CD4-positive, alpha-beta T cell treated with Interleukin-15 for 1 hour (primary cell): ENCODE measurements around the gene S100A10.

Experiments
- DNase-seq: peaks from one replicate; pipeline ENCODE4 v3.0.0-alpha.2; 2020

Gene S100A10

GRCh38 chr1:151960780-151961513 is 32.7 kb downstream of the S100A10 start:
- DNase-seq: no peak

- no peak for DNase-seq
Observed at GRCh38 chr1:151958959-151959358, 34.7 kb downstream of the S100A10 start.

DNA sequence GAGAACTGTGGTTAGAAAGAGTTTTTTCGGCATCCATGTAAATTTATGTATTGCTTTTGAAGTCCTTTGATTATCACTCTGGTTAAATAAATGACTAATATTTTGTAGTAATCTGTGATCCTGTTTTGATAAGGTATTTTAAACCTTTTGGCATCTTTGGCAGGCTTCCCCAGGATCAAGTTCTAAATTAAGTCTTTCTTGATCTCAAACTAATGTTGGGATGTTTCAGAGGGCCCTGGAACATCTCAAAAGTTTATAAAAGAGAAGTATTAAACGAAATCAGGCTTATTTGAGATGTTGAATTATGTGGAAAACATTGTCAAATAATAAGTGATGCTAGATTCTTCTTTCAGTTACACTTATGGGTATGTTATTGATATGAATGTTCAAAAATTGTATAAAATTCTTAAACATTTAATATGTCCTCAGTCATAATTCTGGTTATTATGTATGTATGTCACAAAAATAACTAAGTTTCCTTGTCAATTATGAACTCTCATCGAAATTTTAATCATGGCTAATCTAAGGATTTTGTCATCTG is 36.6 kb downstream of the S100A10 start:
- no peak for DNase-seq

- no peak for DNase-seq
Observed at GRCh38 chr1:151953409-151954094, 40.1 kb downstream of the S100A10 start.

DNA sequence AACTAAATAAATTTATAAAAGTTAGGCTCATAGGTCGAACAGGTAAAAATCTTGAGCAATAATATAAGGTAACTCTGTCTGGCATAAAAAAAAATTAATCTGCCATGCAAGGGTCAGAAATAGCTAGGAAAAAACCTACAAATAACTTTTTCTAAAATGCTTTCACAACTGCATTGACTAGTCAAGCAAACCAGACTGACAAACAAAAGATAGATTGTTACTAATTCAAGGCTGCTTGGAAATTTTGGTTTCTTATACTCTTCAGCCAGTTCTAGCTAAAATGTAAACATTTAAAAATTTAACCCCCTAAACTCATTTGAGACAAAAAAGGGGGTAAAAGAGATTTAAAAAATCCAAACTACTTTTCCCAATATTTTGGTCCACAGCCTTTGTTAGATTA is 40.8 kb downstream of the S100A10 start:
- DNase-seq: no peak

- no peak for DNase-seq
Observed at GRCh38 chr1:151949371-151950193, 44.1 kb downstream of the S100A10 start.

GRCh38 chr1:151948506-151948905 is 45.2 kb downstream of the S100A10 start:
- no peak for DNase-seq

DNA sequence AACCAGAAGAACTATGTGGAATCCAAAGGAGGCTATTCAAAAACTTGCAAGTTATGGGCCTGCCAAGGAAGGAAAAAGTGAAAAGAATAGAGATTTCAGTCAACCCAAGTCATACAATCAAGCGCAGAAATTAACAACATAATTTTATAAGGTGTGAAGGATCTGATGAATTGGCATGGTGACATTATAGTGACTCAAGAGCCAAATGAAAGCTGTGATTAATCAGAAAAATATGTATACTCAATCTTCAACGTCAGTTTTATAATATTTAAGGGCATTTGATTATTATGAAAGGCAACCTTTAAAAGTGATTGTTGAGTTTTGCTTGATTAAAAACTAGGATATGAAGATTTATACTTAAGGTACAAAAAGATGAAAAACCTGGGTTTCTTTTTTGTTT is 46.5 kb downstream of the S100A10 start:
- DNase-seq: no peak

DNA sequence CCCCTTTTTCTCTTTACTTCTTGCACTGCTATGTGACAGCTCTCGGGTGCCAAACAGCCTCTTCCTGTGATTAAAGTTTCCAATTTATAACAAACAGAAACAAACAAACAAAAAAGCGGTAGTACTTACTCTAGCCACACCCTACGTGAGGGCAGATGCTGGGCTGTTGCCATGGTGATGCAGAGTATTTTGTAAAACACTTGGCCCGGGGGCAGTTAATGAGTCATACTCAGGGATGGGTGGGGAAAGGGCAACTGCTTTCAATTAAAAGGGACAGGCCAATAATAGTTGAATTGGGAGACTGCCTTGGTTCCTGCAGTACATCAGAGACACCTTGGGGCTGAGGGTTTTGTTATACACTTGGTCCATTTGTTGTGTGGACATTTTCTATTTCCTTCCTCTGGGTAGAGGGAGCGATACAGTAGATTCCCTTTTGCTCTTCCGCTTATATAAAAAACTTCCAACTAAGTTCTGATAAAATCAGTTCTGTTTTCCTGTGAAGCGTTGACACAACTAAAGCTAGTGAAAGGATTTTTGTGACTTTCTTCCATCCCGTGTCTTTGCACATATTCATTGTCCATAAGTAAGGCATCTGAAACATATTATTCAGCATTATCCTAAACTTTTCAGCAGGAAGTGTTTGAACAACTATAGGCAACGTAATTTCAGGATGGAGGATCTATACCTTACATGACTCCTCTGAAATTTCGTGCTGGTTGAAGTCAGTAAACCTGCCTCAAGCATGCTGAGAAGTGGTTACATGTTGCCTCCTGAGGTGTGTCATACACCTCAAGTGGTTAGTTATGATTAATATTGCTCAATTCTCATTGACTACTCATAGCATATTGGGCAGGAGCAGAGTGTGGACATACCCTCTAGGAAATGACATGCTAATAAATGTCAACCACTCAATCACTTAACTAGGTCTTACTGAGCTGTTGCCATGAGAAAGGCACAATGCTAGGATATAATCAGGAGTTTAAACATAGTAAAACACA is 47.6 kb downstream of the S100A10 start:
- peak; percentile 95 for DNase-seq

GRCh38 chr1:151944857-151945575 is 48.6 kb downstream of the S100A10 start:
- DNase-seq: peak; percentile 19

DNA sequence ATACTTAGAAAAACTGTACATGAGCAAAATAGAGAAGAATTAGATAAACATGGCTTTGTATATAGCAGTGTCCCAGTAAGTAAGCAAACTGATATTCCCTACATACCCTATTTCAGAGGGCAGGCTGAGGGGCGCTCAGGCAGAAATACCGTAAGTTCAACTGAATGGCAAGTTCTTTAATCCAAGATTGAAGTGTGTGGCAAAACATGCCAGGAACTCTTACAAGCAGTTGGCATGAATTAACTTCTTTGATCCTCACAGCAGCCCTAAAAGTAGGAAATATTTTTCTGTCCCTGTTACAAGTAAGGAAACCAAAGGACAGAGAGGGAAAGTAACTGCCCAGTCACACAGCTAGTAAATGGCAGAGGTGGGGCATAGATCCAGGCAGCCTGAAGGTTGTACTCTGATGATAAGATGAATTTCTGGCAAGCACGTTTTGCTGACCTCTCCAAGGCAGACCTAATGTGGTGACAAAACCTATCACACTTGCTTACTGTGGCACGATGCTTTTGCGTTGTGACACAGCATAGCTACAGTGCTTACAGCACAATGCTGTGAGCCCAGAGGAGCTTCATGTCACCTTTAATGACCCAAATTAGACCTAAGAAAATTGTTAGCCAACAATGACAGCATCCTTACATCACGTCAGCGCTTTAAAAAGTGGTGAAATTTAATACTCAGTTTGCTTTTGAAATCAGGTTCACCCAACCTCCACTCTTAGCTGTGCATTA is 49.4 kb downstream of the S100A10 start:
- peak; percentile 64 for DNase-seq

DNA sequence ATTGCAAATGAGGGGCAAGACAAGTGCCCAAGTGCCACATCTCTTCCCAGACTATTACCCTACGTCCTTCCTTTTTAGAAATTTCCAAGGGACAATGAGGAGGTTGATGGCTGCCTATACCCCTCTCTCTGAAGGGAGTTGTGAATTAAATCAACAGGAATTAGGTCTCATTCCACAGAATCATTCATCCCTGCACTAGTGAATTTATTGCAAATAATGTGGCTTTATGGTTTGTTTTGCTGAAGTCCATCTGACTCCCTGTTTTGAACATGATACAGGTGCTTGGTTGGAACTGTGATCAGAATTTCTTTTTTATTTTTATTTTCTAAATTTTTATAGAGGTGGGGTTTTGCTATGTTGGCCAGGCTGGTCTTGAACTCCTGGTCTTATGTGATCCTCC is 50.1 kb downstream of the S100A10 start:
- DNase-seq: no peak

DNA sequence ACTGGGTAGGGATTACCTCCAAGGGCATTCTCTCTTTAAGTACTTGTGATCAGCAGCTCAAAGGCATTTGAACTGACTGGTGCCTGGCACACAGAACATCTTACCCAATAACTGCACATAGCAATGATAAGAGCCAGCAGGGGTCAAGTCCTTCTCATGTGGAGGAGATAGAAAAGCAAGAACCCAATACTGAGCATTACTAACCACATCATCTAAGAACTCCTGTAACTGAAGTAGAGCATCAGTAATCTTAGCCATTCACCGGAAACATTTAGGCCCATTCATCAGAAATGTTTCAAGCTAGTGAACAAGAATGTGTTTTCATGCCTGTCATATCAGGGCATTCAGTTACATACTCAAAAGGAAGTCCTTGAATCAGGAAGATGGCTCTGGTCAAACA is 50.8 kb downstream of the S100A10 start:
- no peak for DNase-seq

DNA sequence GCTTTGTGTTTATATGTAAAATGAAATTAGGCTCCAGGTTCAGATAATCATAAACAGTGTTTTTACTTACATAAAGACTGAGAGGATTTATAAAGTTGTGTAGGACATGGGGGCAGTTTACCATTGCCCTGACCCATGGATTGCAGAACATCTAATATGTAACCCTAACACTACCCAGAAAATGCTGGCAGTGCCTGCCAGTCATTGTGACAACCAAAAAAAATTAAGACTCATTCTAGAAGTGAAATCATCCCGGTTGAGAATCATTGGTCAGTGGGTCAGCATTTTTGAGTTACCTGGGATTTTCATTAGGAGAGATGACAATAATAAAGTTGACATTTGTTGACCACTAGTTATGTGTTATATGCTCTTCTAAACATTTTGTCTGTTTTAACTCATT is 53.1 kb downstream of the S100A10 start:
- no peak for DNase-seq

DNA sequence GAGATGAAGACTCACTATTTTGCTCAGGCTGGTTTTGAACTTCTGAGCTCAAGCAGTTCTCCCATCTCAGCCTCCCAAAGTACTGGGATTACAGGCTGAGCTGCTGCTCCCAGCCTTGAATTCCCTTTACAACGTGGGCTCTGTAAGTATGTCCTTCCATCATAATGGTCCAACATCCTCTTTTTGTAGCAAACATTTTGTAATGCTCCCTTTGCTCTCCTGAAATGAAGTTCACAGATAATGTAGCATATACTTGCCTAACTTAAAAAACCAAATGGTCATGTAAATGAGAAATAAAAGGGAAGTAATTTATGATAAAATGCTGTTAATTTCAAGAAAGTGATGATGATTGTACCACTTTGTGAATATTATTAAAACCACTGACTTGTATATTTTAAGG is 53.9 kb downstream of the S100A10 start:
- no peak for DNase-seq

DNA sequence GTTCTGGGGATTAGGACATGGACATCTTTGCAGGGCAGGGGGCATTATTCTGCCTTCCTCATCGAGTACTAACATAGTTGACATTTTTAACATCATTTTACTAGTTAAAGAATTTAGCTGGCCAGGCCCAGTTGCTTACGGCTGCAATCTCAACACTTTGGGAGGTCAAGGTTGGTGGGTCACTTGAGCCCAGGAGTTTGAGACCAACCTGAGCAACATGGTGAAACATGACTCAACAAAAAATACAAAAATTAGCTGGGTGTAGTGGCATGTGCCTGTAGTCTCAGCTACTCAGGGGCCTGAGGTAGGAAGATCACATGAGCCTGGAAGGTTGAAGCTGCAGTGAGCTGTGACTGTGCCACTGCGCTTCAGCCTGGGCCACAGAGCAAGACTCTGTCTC is 54.5 kb downstream of the S100A10 start:
- DNase-seq: no peak

- DNase-seq: no peak
Observed at GRCh38 chr1:151936653-151937052, 57.0 kb downstream of the S100A10 start.

GRCh38 chr1:151935894-151936602 is 57.6 kb downstream of the S100A10 start:
- no peak for DNase-seq

DNA sequence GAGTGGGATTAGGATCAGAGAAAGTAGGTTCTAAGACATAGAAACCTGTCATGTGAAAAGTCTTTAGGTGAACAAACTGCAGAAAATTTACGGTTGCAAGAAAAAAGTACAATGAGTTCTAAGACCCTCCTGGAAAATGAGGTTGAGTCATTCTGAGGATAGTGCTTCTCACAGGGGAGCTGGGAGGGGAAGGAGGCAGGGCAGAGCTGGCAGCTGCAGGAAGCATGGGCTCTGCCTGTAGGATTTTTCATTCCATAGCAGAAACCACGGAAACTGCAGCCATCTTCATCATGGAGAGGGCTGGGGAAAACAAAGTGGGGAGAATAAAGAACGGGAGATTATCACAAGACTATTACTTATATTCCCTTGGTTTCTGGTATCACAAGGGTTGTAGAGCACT is 58.5 kb downstream of the S100A10 start:
- no peak for DNase-seq

DNA sequence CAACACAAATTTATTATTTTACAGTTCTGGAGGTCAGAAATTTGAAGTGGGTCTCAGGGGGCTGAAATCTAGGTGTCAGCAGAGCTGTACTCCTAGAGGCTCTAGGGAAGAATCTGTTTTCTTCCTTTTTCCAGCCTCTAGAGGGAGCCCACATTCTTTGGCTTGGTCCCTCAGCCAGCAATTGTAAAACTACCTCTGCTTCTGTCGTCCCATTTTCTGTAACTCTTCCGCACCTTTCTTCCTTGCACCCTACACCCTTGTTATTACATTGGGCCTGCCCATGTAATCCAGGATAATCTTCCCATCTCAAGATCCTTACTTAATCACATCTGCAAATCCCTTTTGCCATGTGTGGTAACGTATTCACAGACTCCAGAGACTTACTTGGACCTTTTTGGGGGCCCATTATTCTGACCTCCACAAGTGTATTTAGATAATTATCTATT is 59.6 kb downstream of the S100A10 start:
- peak; percentile 49 for DNase-seq
